Stimulated activated CD8-positive, alpha-beta memory T cell treated with anti-CD3 and anti-CD28 coated beads, Interleukin-4, amount 100 ng/mL, for 48 hours (primary cell): Measurements from ENCODE around the gene WSB1.

Source experiments
- DNase-seq: peaks from one replicate; pipeline ENCODE4 v3.0.0-alpha.2; 2020

WSB1 gene

GRCh38 chr17:27280527-27280926, 13.4 kb upstream of the WSB1 start:
- no peak for DNase-seq

GRCh38 chr17:27281438-27281837, 12.5 kb upstream of the WSB1 start:
- no peak for DNase-seq

- no peak for DNase-seq
Measured at GRCh38 chr17:27282054-27282551, 11.8 kb upstream of the WSB1 start.

- no peak for DNase-seq
Measured at GRCh38 chr17:27283060-27283459, 10.9 kb upstream of the WSB1 start.

- DNase-seq: no peak
Measured at GRCh38 chr17:27283751-27284150, 10.2 kb upstream of the WSB1 start.

- DNase-seq: no peak
Measured at GRCh38 chr17:27284811-27285415, 9.0 kb upstream of the WSB1 start.

- DNase-seq: no peak
Measured at GRCh38 chr17:27285516-27285915, 8.4 kb upstream of the WSB1 start.

- no peak for DNase-seq
Measured at GRCh38 chr17:27288183-27288582, 5.7 kb upstream of the WSB1 start.

GRCh38 chr17:27289856-27290255, 4.1 kb upstream of the WSB1 start:
- no peak for DNase-seq

- no peak for DNase-seq
Measured at GRCh38 chr17:27290916-27291598, 2.9 kb upstream of the WSB1 start.

- DNase-seq: peak; percentile 31
Measured at GRCh38 chr17:27293359-27293897, 486 bp upstream of the WSB1 start.

GRCh38 chr17:27294689-27295630, 1.0 kb downstream of the WSB1 start:
- DNase-seq: peak; percentile 49

- no peak for DNase-seq
Measured at GRCh38 chr17:27295945-27296344, 2.0 kb downstream of the WSB1 start.

- DNase-seq: no peak
Measured at GRCh38 chr17:27296428-27296979, 2.6 kb downstream of the WSB1 start.

GRCh38 chr17:27299384-27300049, 5.6 kb downstream of the WSB1 start:
- no peak for DNase-seq

- DNase-seq: no peak
Measured at GRCh38 chr17:27303734-27304133, 9.8 kb downstream of the WSB1 start.

- DNase-seq: no peak
Measured at GRCh38 chr17:27306276-27306835, 12.4 kb downstream of the WSB1 start.

- DNase-seq: no peak
Measured at GRCh38 chr17:27310565-27311110, 16.7 kb downstream of the WSB1 start.

- no peak for DNase-seq
Measured at GRCh38 chr17:27313301-27313700, 19.4 kb downstream of the WSB1 start.

- DNase-seq: no peak
Measured at GRCh38 chr17:27315322-27315721, 21.4 kb downstream of the WSB1 start.

- no peak for DNase-seq
Measured at GRCh38 chr17:27315796-27316465, 22.0 kb downstream of the WSB1 start.
